ENCODE data around the gene PROCA1. TPM values are rescaled to one million over a fixed set of nuclear protein-coding genes. Genes with fewer than 3 reads are reported as not detected.

Gene PROCA1
- total RNA-seq, 1 donor from 2014 or later: 12.5 TPM

DNA sequence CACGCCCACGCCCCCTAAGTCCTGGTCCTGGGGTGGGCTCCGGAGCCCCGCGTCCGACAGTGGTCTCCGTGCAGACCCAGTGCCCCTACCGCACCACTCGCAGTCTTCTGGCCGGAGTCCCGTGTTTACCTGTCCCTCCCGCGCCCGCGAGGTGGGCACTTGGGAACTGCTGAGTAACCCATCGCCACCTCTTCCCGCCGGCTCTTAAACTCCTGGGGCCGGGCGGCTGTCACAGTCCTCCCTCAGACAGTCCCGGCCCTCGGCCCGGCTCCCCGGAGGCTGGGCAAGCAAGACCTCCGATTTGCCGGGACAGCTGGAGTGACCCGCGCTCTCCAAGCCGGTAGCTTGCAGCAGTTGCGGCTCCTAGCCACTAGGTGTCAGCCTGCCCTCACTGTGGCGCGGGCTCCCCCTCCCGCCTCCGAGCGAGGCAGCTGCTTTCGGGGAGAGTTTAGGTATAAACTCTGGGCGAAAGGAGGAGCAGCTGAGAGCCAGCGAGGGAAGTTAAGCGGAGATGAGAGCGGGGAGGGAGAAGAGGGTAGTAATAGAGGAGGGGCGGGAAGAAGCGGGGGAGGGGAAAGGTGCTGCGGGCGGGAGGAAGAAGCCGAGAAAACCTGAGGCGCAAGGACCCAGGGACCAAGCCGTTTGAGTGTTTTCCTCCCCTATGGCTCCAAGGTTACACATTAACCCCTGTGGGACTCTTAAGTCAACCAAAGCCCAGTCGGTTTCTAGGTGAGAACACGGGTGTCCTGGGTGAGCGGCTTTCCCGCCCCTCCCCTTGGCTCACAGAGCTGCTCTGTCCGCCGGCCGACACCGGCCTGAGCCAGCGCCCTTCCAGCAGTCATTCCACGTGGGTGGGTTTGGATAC, 15.2 kb upstream of the PROCA1 start:
- Histone ChIP-seq H3K4me1 (peaks cover 25% of the 10 kb centered on the region), H3K27me3 (no peaks in the 10 kb centered on the region), H3K36me3 (no peaks in the 10 kb centered on the region), H3F3A (ENCODE audit: low read depth) (peaks cover 66% of the 10 kb centered on the region), H2AFZ (replicated peaks) (peak overlapping the region; percentile 28), H3K79me2 (ENCODE audit: low read depth) (peaks cover 32% of the 10 kb centered on the region), H3K27ac (peak overlapping the region; percentile 77), H3K9me3 (ENCODE audit: low read depth) (no peaks in the 10 kb centered on the region), H3K9ac (no peak overlapping the region), H4K20me1 (ENCODE audit: low read depth) (peaks cover 38% of the 10 kb centered on the region), H3K4me2 (peak overlapping the region; percentile 85), H3K4me3 (peak overlapping the region; percentile 69)
- H3K27ac Mint-ChIP-seq: no peak overlapping the region
- peaks cover 9% of the 10 kb centered on the region for H3K36me3 Mint-ChIP-seq
- DNase-seq (ENCODE audit: low spot score): peak; percentile 98
- H3K4me1 Mint-ChIP-seq: peaks cover 39% of the 10 kb centered on the region
- TF ChIP-seq, protein P1, sequence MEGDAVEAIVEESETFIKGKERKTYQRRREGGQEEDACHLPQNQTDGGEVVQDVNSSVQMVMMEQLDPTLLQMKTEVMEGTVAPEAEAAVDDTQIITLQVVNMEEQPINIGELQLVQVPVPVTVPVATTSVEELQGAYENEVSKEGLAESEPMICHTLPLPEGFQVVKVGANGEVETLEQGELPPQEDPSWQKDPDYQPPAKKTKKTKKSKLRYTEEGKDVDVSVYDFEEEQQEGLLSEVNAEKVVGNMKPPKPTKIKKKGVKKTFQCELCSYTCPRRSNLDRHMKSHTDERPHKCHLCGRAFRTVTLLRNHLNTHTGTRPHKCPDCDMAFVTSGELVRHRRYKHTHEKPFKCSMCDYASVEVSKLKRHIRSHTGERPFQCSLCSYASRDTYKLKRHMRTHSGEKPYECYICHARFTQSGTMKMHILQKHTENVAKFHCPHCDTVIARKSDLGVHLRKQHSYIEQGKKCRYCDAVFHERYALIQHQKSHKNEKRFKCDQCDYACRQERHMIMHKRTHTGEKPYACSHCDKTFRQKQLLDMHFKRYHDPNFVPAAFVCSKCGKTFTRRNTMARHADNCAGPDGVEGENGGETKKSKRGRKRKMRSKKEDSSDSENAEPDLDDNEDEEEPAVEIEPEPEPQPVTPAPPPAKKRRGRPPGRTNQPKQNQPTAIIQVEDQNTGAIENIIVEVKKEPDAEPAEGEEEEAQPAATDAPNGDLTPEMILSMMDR (IDR thresholded peaks at IDR 0.05): peak; percentile 99
- no peak for TF ChIP-seq EZH2phosphoT487 (IDR thresholded peaks at IDR 0.05)
- peak overlapping the region; percentile 96 for H3K4me3 Mint-ChIP-seq
- H3K9me3 Mint-ChIP-seq: no peaks in the 10 kb centered on the region
- H3K27me3 Mint-ChIP-seq (ENCODE audit: insufficient read depth, low read depth): no peaks in the 10 kb centered on the region

DNA sequence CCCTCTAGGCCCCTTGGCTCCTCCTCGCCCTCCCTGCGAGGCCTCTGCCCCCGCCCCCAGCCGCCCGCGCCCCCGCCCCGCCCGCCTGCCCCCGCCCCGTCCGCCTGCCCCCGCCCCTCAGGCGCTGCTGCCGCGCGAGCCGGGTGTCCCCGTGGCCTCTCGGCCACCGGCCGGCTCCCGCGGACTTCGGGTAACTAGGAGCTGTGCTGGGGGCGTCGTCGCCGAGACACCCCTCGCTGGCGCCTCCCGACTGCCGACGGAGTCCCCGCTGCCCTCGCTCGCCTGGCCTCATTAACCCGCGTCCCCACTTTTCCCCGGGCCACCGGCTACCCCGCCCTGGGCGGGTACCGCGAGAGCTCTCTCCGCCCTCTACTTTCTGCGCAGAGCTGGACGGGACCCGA, 14.5 kb upstream of the PROCA1 start, which contains the start of gene TLCD1:
Gene TLCD1, minus strand, starts transcription at position 8 of the 401 bp plus-strand sequence. CDS start 136 bp downstream, outside the sequence.
- peaks cover 45% of the 10 kb centered on the region for H4K20me1 ChIP-seq (ENCODE audit: low read depth)
- peak; percentile 90 for DNase-seq (ENCODE audit: low spot score)
- H3K4me2 ChIP-seq: peak within 1 kb of the TSS; percentile 85
- Mint-ChIP-seq H3K27me3 (ENCODE audit: insufficient read depth, low read depth) (no peaks in the 10 kb centered on the region), H3K36me3 (peaks cover 13% of the 10 kb centered on the region), H3K27ac (peak within 1 kb of the TSS; percentile 73), H3K9me3 (no peaks in the 10 kb centered on the region), H3K4me1 (peaks cover 44% of the 10 kb centered on the region), H3K4me3 (peak within 1 kb of the TSS; percentile 96)
- peak within 1 kb of the TSS; percentile 69 for H3K4me3 ChIP-seq
- H3K79me2 ChIP-seq (ENCODE audit: low read depth): peaks cover 38% of the 10 kb centered on the region
- H3K4me1 ChIP-seq: peaks cover 31% of the 10 kb centered on the region
- peaks cover 72% of the 10 kb centered on the region for H3F3A ChIP-seq (ENCODE audit: low read depth)
- no peaks in the 10 kb centered on the region for H3K27me3 ChIP-seq
- peak within 1 kb of the TSS; percentile 56 for H3K9ac ChIP-seq
- H3K36me3 ChIP-seq: peaks cover 5% of the 10 kb centered on the region
- TF ChIP-seq EZH2phosphoT487 (IDR thresholded peaks at IDR 0.05) (no peak), EZH2 (IDR thresholded peaks at IDR 0.05) (no peak)
- TF ChIP-seq, protein P1 (IDR thresholded peaks at IDR 0.05): no peak
- H2AFZ ChIP-seq (replicated peaks): peak within 1 kb of the TSS; percentile 28
- no peaks in the 10 kb centered on the region for H3K9me3 ChIP-seq (ENCODE audit: low read depth)
- peak within 1 kb of the TSS; percentile 89 for H3K27ac ChIP-seq

DNA sequence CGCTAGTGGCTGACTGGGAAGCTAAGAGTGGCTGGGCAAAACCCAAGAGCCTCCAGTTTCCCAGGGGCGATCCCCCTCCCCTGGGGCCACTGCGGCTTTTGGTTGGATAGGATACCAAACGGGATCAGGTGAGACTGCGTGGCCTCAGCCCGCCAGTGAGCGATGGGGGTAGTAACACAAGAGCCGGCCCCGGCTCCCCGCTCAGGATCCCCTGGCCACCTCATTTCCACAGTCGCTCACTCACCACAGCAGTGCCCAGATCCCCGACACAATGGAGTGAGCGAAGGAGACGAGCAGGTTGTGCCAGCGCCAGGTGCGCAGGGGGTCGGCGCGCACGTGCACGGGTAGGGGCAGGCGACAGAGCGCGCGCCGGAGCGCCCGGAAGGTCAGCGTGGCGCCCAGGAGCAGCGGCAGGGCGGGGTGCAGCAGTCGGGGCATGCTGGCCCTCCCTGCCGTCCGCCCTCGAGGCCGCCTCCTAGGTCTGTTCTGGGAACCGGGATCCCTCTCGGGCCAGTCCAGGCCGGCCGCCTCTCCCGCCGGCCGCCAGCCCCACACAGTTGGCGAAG, 14.1 kb upstream of the PROCA1 start:
- Mint-ChIP-seq H3K36me3 (peaks cover 16% of the 10 kb centered on the region), H3K27me3 (ENCODE audit: insufficient read depth, low read depth) (no peaks in the 10 kb centered on the region), H3K9me3 (no peaks in the 10 kb centered on the region), H3K27ac (peak overlapping the region; percentile 63), H3K4me1 (peaks cover 49% of the 10 kb centered on the region), H3K4me3 (peak overlapping the region; percentile 90)
- Histone ChIP-seq H3K9me3 (ENCODE audit: low read depth) (no peaks in the 10 kb centered on the region), H3K36me3 (peaks cover 7% of the 10 kb centered on the region), H2AFZ (replicated peaks) (no peak overlapping the region), H3K4me2 (peak overlapping the region; percentile 85), H4K20me1 (ENCODE audit: low read depth) (peaks cover 49% of the 10 kb centered on the region), H3K27ac (peak overlapping the region; percentile 89), H3K9ac (peak overlapping the region; percentile 56), H3K4me3 (peak overlapping the region; percentile 69), H3K27me3 (no peaks in the 10 kb centered on the region), H3F3A (ENCODE audit: low read depth) (peaks cover 77% of the 10 kb centered on the region), H3K79me2 (ENCODE audit: low read depth) (peaks cover 43% of the 10 kb centered on the region), H3K4me1 (peaks cover 36% of the 10 kb centered on the region)
- DNase-seq (ENCODE audit: low spot score): peak; percentile 93
- TF ChIP-seq, protein P1 (IDR thresholded peaks at IDR 0.05): no peak
- no peak for TF ChIP-seq EZH2phosphoT487 (IDR thresholded peaks at IDR 0.05)
- TF ChIP-seq EZH2 (IDR thresholded peaks at IDR 0.05): no peak
